B cell (primary cell): ENCODE data around the gene BICDL1. TPM values are rescaled to one million over a fixed set of nuclear protein-coding genes. Genes with fewer than 3 reads are reported as not detected.

ENCODE experiments used
- ATAC-seq: fragments of 200-7000 bp; cut with Tn5 transposase; one replicate; pipeline ENCODE4 v1.10.0; 2021; ENCODE audit warnings: low read depth, mild to moderate bottlenecking, moderate number of reproducible peaks, moderate library complexity
- CTCF ChIA-PET: fragments of 350-600 bp; sonication (Branson Sonifier 250); formaldehyde crosslinking; loops from one replicate; lab custom pipeline; 2021; ENCODE audit warnings: antibody characterized with exemption, inconsistent platforms; lab: Charles Lee
- POLR2A ChIA-PET: fragments of 350-600 bp; sonication (Branson Sonifier 250); formaldehyde crosslinking; loops from one replicate; lab custom pipeline; 2021; ENCODE audit warnings: antibody characterized with exemption; lab: Charles Lee
- DNase-seq: peaks from one replicate; pipeline ENCODE4 v3.0.0; 2013
- H2AFZ ChIP-seq: 2 replicates; pipeline ENCODE4 v1.6.1; 2012; ENCODE audit warnings: mild to moderate bottlenecking, low read depth, low read length; ENCODE audit not compliant: insufficient read depth, poor library complexity, severe bottlenecking
- H3K27ac ChIP-seq, 2 donors: 1 replicate in 1 of 2; 2 replicates in 1 of 2; pipeline ENCODE4 v1.5.1; 2012 to 2013; ENCODE audit warnings: low read length in 2 of 2, mild to moderate bottlenecking in 2 of 2, moderate library complexity in 1 of 2
- H3K27me3 ChIP-seq, 4 experiments: fragments of 200-600 bp in 1 of 4; sonication (generic) in 1 of 4; replicated peaks in 1 of 4; 1 replicate in 2 of 4; 2 replicates in 2 of 4; pipeline versions ENCODE4 v1.6.1 to v1.7.0; 2013 to 2016; ENCODE audit warnings: low read length in 3 of 4, mild to moderate bottlenecking in 2 of 4, mixed read lengths in 1 of 4, moderate library complexity in 1 of 4; ENCODE audit not compliant: insufficient read depth in 4 of 4, control insufficient read depth in 3 of 4; ENCODE audit errors: control extremely low read depth in 1 of 4
- H3K36me3 ChIP-seq, 2 experiments: replicated peaks in 1 of 2; 1 replicate in 1 of 2; 2 replicates in 1 of 2; pipeline versions ENCODE4 v1.6.1 to v1.7.1; 2013; ENCODE audit warnings: low read length in 1 of 2; ENCODE audit not compliant: insufficient read depth in 2 of 2, control insufficient read depth in 1 of 2; ENCODE audit errors: control extremely low read depth in 1 of 2, extremely low read depth in 1 of 2
- H3K4me1 ChIP-seq, 2 donors: fragments of 200-600 bp in 1 of 2; sonication (generic) in 1 of 2; 1 replicate in 1 of 2; 2 replicates in 1 of 2; pipeline versions ENCODE4 v1.5.1 to v1.6.1; 2013 to 2017; ENCODE audit warnings: low read length in 2 of 2; ENCODE audit not compliant: control insufficient read depth in 2 of 2, insufficient read depth in 2 of 2
- H3K4me2 ChIP-seq: replicated peaks from 2 replicates; pipeline ENCODE3; 2012; ENCODE audit warnings: mild to moderate bottlenecking, low read depth, low read length; ENCODE audit not compliant: poor library complexity, severe bottlenecking
- H3K4me3 ChIP-seq, 5 experiments: fragments of 200-600 bp in 1 of 5; sonication (generic) in 1 of 5; 1 replicate in 3 of 5; 2 replicates in 2 of 5; pipeline versions ENCODE4 v1.5.1 to v1.7.0; 2011 to 2016; ENCODE audit warnings: low read length in 4 of 5, mild to moderate bottlenecking in 4 of 5, low read depth in 2 of 5, control low read depth in 1 of 5, moderate library complexity in 1 of 5; ENCODE audit not compliant: insufficient read depth in 1 of 5; ENCODE audit errors: control extremely low read depth in 1 of 5, extremely low read depth in 1 of 5
- H3K79me2 ChIP-seq: fragments of 200-600 bp; sonication (generic); one replicate; pipeline ENCODE4 v1.6.0; 2016; ENCODE audit warnings: low read length; ENCODE audit not compliant: control insufficient read depth, insufficient read depth
- H3K9ac ChIP-seq: fragments of 200-600 bp; sonication (generic); 2 replicates; pipeline ENCODE4 v1.6.1; 2017; ENCODE audit warnings: mild to moderate bottlenecking, low read length, moderate library complexity
- H3K9me3 ChIP-seq, 3 donors: one replicate each; pipeline versions ENCODE4 v1.6.1 to v1.7.1; 2013; ENCODE audit warnings: low read length in 2 of 3; ENCODE audit not compliant: control insufficient read depth in 2 of 3, insufficient read depth in 1 of 3; ENCODE audit errors: control extremely low read depth in 1 of 3
- H4K20me1 ChIP-seq: 2 replicates; pipeline ENCODE4 v1.6.0; 2012; ENCODE audit warnings: mild to moderate bottlenecking, low read length; ENCODE audit not compliant: insufficient read depth, control insufficient read depth, poor library complexity, severe bottlenecking
- H3K27ac Mint-ChIP-seq: one replicate; pipeline ENCODE4 v1.8.0; 2021; ENCODE audit warnings: mixed read lengths
- H3K27me3 Mint-ChIP-seq: one replicate; pipeline ENCODE4 v1.8.0; 2021; ENCODE audit warnings: mixed read lengths
- H3K4me1 Mint-ChIP-seq: one replicate; pipeline ENCODE4 v1.8.0; 2021; ENCODE audit warnings: mixed read lengths
- H3K4me3 Mint-ChIP-seq: one replicate; pipeline ENCODE4 v1.8.0; 2021; ENCODE audit warnings: mixed read lengths
- H3K9me3 Mint-ChIP-seq: one replicate; pipeline ENCODE4 v1.8.0; 2022; ENCODE audit warnings: mixed read lengths; ENCODE audit not compliant: insufficient read depth
- EZH2 ChIP-seq: IDR thresholded peaks from 2 replicates; pipeline ENCODE4 v1.6.1; 2012; ENCODE audit warnings: borderline replicate concordance, low read depth, mild to moderate bottlenecking, moderate library complexity, low read length; ENCODE audit not compliant: insufficient read depth, poor library complexity, severe bottlenecking
- WGBS: methylation state at CpG from one replicate; pipeline ENCODE4 v1.1.5; 2013; ENCODE audit warnings: missing lambda C conversion rate; ENCODE audit not compliant: insufficient coverage; 5-methylcytosine and 5-hydroxymethylcytosine counted together
- intact Hi-C: fragments of 100-400 bp; cut with micrococcal nuclease; formaldehyde crosslinking; loops from one replicate; pipeline ENCODE4 v1.10.0; 2022
- polyA plus RNA-seq: library from polyadenylated mRNA; depleted of rRNA; stranded (reverse); fragments of >200 nt; gene quantifications from 2 replicates; pipeline ENCODE4 v1.2.3, GENCODE V29; 2012
- total RNA-seq, 2 donors: library from RNA; stranded (reverse); fragments of 120-200 nt in 1 of 2; gene quantifications; 1 replicate in 1 of 2; 2 replicates in 1 of 2; pipeline versions ENCODE4 v1.2.3 to v1.2.4, GENCODE V29; 2013 to 2022
- TF ChIP-seq, protein P1 (sequence below): fragments of 200-600 bp; IDR thresholded peaks from one replicate; pipeline ENCODE4 v1.8.0; 2022; ENCODE audit warnings: antibody characterized with exemption, mild to moderate bottlenecking

The BICDL1 gene
- total and polyA plus RNA-seq, 2 donors (not counting 1 experiment from before 2014, with no cell fraction given) = 15.6 to 41.5 TPM

GRCh38 chr12:120103371-120103770 is 114.3 kb downstream of the BICDL1 start:
- no peak overlapping the region for H3K9ac ChIP-seq
- no peaks in the 10 kb centered on the region for H3K27me3 ChIP-seq
- Mint-ChIP-seq H3K4me3 (no peak overlapping the region), H3K9me3 (no peaks in the 10 kb centered on the region), H3K27ac (no peak overlapping the region), H3K4me1 (peaks cover 11% of the 10 kb centered on the region), H3K27me3 (no peaks in the 10 kb centered on the region)
- WGBS = 96% methylated on average over 13 of the region's 13 CpGs
- TF ChIP-seq, protein P1, sequence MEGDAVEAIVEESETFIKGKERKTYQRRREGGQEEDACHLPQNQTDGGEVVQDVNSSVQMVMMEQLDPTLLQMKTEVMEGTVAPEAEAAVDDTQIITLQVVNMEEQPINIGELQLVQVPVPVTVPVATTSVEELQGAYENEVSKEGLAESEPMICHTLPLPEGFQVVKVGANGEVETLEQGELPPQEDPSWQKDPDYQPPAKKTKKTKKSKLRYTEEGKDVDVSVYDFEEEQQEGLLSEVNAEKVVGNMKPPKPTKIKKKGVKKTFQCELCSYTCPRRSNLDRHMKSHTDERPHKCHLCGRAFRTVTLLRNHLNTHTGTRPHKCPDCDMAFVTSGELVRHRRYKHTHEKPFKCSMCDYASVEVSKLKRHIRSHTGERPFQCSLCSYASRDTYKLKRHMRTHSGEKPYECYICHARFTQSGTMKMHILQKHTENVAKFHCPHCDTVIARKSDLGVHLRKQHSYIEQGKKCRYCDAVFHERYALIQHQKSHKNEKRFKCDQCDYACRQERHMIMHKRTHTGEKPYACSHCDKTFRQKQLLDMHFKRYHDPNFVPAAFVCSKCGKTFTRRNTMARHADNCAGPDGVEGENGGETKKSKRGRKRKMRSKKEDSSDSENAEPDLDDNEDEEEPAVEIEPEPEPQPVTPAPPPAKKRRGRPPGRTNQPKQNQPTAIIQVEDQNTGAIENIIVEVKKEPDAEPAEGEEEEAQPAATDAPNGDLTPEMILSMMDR = no peak
- no peak for TF ChIP-seq EZH2
- H4K20me1 ChIP-seq = peaks cover 100% of the 10 kb centered on the region
- H3K4me1 ChIP-seq = peaks cover 0 to under 1% of the 10 kb centered on the region in 2 donors
- no peak for ATAC-seq
- no peak overlapping the region for H3K4me3 ChIP-seq
- H3K27ac ChIP-seq = no peak overlapping the region
- CTCF ChIA-PET = no interaction called here
- DNase-seq = no peak
- intact Hi-C loops = no loop called here
- POLR2A ChIA-PET = no interaction called here
- no peak overlapping the region for H3K4me2 ChIP-seq
- no peaks in the 10 kb centered on the region for H3K9me3 ChIP-seq
- peaks cover 0 to 83% of the 10 kb centered on the region in 2 experiments for H3K36me3 ChIP-seq
- peaks cover 94% of the 10 kb centered on the region for H3K79me2 ChIP-seq
- no peak overlapping the region for H2AFZ ChIP-seq

- H3K79me2 ChIP-seq = peaks cover 89% of the 10 kb centered on the region
- WGBS = no CpG with 5 or more reads among the region's 1 CpG
These were observed 117.1 kb downstream of the BICDL1 start for GRCh38 chr12:120106151-120106550.

More at GRCh38 chr12:120106151-120106550, 117.1 kb downstream of the BICDL1 start:
- Histone ChIP-seq H3K27ac (no peak overlapping the region), H3K9me3 (no peaks in the 10 kb centered on the region), H3K27me3 (no peaks in the 10 kb centered on the region), H4K20me1 (peaks cover 100% of the 10 kb centered on the region), H2AFZ (no peak overlapping the region), H3K4me2 (no peak overlapping the region), H3K36me3 (peaks cover 0 to 59% of the 10 kb centered on the region in 2 experiments), H3K9ac (no peak overlapping the region), H3K4me3 (no peak overlapping the region), H3K4me1 (peaks cover 17 to 27% of the 10 kb centered on the region in 2 donors)
- H3K27ac Mint-ChIP-seq = no peak overlapping the region
- intact Hi-C loops = no loop called here
- CTCF ChIA-PET = no interaction called here
- H3K4me3 Mint-ChIP-seq = no peak overlapping the region
- TF ChIP-seq, protein P1 = no peak
- no peak for TF ChIP-seq EZH2
- H3K9me3 Mint-ChIP-seq = no peaks in the 10 kb centered on the region
- H3K27me3 Mint-ChIP-seq = no peaks in the 10 kb centered on the region
- no peak for DNase-seq
- POLR2A ChIA-PET = interaction anchor here (0.7 kb wide), 1 partner anchor 27 kb away, joined by 3 read pairs; no protein-coding TSS in a partner anchor
- ATAC-seq = no peak
- peaks cover 31% of the 10 kb centered on the region for H3K4me1 Mint-ChIP-seq
